A673 (cell line): ENCODE data around the gene ZG16. TPM values are rescaled to one million over a fixed set of nuclear protein-coding genes. Genes with fewer than 3 reads are reported as not detected.

ENCODE experiments used
- BruUV-seq: library from RNA; stranded (reverse); fragments of 400-500 nt; replicated peaks from 2 replicates; lab custom pipeline; 2021; lab: Mats Ljungman, UMichigan
- CTCF ChIA-PET: fragments of 300-600 bp; sonication (Branson Sonifier 250); formaldehyde crosslinking; loops from one replicate; lab custom pipeline; 2022; ENCODE audit warnings: antibody characterized with exemption; lab: Charles Lee
- POLR2A ChIA-PET: fragments of 300-600 bp; sonication (Branson Sonifier 250); formaldehyde crosslinking; loops from one replicate; lab custom pipeline; 2022; ENCODE audit warnings: antibody characterized with exemption; ENCODE audit not compliant: low non-redundant PET; lab: Charles Lee
- DNase-seq: peaks from one replicate; pipeline ENCODE4 v3.0.0-alpha.2; 2015; ENCODE audit warnings: low spot score
- H3K27ac ChIP-seq: fragments of 200-600 bp; sonication (generic); 2 replicates; pipeline ENCODE4 v1.5.1; 2016; ENCODE audit warnings: mixed run types, low read depth, mild to moderate bottlenecking, mixed read lengths, antibody characterized with exemption, low read length; ENCODE audit not compliant: poor library complexity, severe bottlenecking
- H3K27me3 ChIP-seq: fragments of 200-600 bp; sonication (generic); replicated peaks from 2 replicates; pipeline ENCODE4 v1.6.1; 2017; ENCODE audit warnings: mixed run types, low read depth, mild to moderate bottlenecking, mixed read lengths, antibody characterized with exemption, low read length; ENCODE audit not compliant: insufficient read depth, poor library complexity
- H3K36me3 ChIP-seq: fragments of 200-600 bp; sonication (generic); 2 replicates; pipeline ENCODE4 v1.6.1; 2016; ENCODE audit warnings: mixed run types, mild to moderate bottlenecking, mixed read lengths, antibody characterized with exemption, low read length; ENCODE audit not compliant: insufficient read depth, poor library complexity, severe bottlenecking
- H3K4me1 ChIP-seq: fragments of 200-600 bp; sonication (generic); 2 replicates; pipeline ENCODE4 v1.6.1; 2017; ENCODE audit warnings: mixed run types, mild to moderate bottlenecking, mixed read lengths, antibody characterized with exemption, low read length; ENCODE audit not compliant: insufficient read depth, poor library complexity, severe bottlenecking
- H3K4me3 ChIP-seq: fragments of 200-600 bp; sonication (generic); 2 replicates; pipeline ENCODE4 v1.5.1; 2016; ENCODE audit warnings: low read depth, mixed run types, mild to moderate bottlenecking, mixed read lengths, low read length; ENCODE audit not compliant: poor library complexity, severe bottlenecking
- H3K9me3 ChIP-seq: fragments of 200-600 bp; sonication (generic); 2 replicates; pipeline ENCODE4 v1.6.1; 2016; ENCODE audit warnings: mixed run types, low read depth, mild to moderate bottlenecking, mixed read lengths, antibody characterized with exemption, low read length; ENCODE audit not compliant: poor library complexity, severe bottlenecking
- CTCF ChIP-seq: fragments of 300-800, 200-600 bp; sonication (generic); conservative IDR thresholded peaks from 2 replicates; pipeline ENCODE4 v1.5.1; 2017; ENCODE audit warnings: low read depth, mild to moderate bottlenecking, antibody characterized with exemption, low read length, moderate library complexity, mixed read lengths
- EZH2 ChIP-seq: fragments of 200-600 bp; sonication (generic); IDR thresholded peaks from 2 replicates; pipeline ENCODE4 v1.6.1; 2017; ENCODE audit warnings: borderline replicate concordance, low read depth, mild to moderate bottlenecking, mixed read lengths, antibody characterized with exemption, low read length; ENCODE audit not compliant: poor library complexity, severe bottlenecking
- intact Hi-C: fragments of 100-400 bp; cut with micrococcal nuclease; formaldehyde crosslinking; loops from one replicate; pipeline ENCODE4 v1.10.0; 2022; ENCODE audit not compliant: unreplicated experiment
- total RNA-seq: library from RNA; stranded (reverse); gene quantifications from 2 replicates; pipeline ENCODE4 v1.2.3, GENCODE V29; 2021

The ZG16 gene
- total RNA-seq, 1 experiment from 2014 or later = not detected

GRCh38 chr16:29734786-29735185 lies 43.3 kb upstream of the ZG16 start:
- Histone ChIP-seq H3K27me3 (no peaks in the 10 kb centered on the region), H3K4me1 (no peaks in the 10 kb centered on the region), H3K36me3 (no peaks in the 10 kb centered on the region), H3K9me3 (no peaks in the 10 kb centered on the region), H3K27ac (no peak overlapping the region), H3K4me3 (no peak overlapping the region)
- no peak for DNase-seq
- ChIA-PET CTCF (no interaction called here), POLR2A (no interaction called here)
- TF ChIP-seq EZH2 (no peak), CTCF (no peak)
- no TSS peak for BruUV-seq
- intact Hi-C loops = no loop called here

GRCh38 chr16:29736112-29736511 lies 41.9 kb upstream of the ZG16 start:
- intact Hi-C loops = no loop called here
- ChIA-PET CTCF (interaction anchor here (0.6 kb wide), 1 partner anchor 14 kb away, joined by 6 read pairs; no protein-coding TSS in a partner anchor), POLR2A (no interaction called here)
- Histone ChIP-seq H3K27ac (no peak overlapping the region), H3K4me1 (no peaks in the 10 kb centered on the region), H3K27me3 (no peaks in the 10 kb centered on the region), H3K9me3 (no peaks in the 10 kb centered on the region), H3K4me3 (no peak overlapping the region), H3K36me3 (no peaks in the 10 kb centered on the region)
- TF ChIP-seq EZH2 (no peak), CTCF (no peak)
- no TSS peak for BruUV-seq
- no peak for DNase-seq

- Histone ChIP-seq H3K36me3 (no peaks in the 10 kb centered on the region), H3K27me3 (no peaks in the 10 kb centered on the region), H3K27ac (no peak overlapping the region), H3K4me1 (no peaks in the 10 kb centered on the region), H3K9me3 (no peaks in the 10 kb centered on the region), H3K4me3 (no peak overlapping the region)
- TF ChIP-seq CTCF (no peak), EZH2 (no peak)
- intact Hi-C loops = no loop called here
- ChIA-PET POLR2A (no interaction called here), CTCF (interaction anchor here (0.6 kb wide), 1 partner anchor 15 kb away, joined by 6 read pairs; no protein-coding TSS in a partner anchor)
- BruUV-seq = no TSS peak
- DNase-seq = no peak
These were observed 41.3 kb upstream of the ZG16 start for GRCh38 chr16:29736764-29737163.
